AG04449 (cell line): ENCODE measurements around the gene EPB41L3.

Experiments
- CTCF ChIA-PET: fragments of 350-600 bp; formaldehyde crosslinking; extraction: SDS; loops from one replicate; lab custom pipeline; 2021; ENCODE audit warnings: antibody characterized with exemption; lab: Yijun Ruan, JAX
- POLR2A ChIA-PET: fragments of 400-600, 350-600 bp; formaldehyde crosslinking; extraction: SDS; loops from one replicate; lab custom pipeline; 2020; ENCODE audit warnings: antibody characterized with exemption, inconsistent platforms; lab: Yijun Ruan, JAX
- DNase-seq: peaks from one replicate; pipeline ENCODE4 v3.0.0-alpha.2; 2010; ENCODE audit warnings: low read depth, low spot score
- H3K4me3 ChIP-seq: 2 replicates; pipeline ENCODE4 v1.5.1; 2011; ENCODE audit warnings: low read depth, mild to moderate bottlenecking, control low read depth, low read length
- CTCF ChIP-seq: IDR thresholded peaks from one replicate; pipeline ENCODE4 v1.5.1; 2011; ENCODE audit warnings: mild to moderate bottlenecking, moderate library complexity, low read length, control low read depth, inconsistent platforms; ENCODE audit not compliant: insufficient read depth; ENCODE audit errors: missing control alignments

Gene EPB41L3

GRCh38 chr18:5546660-5547059, 2.9 kb upstream of the EPB41L3 start:
- POLR2A ChIA-PET = no interaction called here
- DNase-seq = no peak

GRCh38 chr18:5543036-5543680, 639 bp downstream of the EPB41L3 start:
- TF ChIP-seq CTCF = no peak
- peak overlapping the region; percentile 54 for H3K4me3 ChIP-seq
- CTCF ChIA-PET = no interaction called here
- no peak for DNase-seq
- POLR2A ChIA-PET = no interaction called here

More at GRCh38 chr18:5546660-5547059, 2.9 kb upstream of the EPB41L3 start:
- peak; percentile 36 for TF ChIP-seq CTCF
- CTCF ChIA-PET = interaction anchor here (0.9 to 1.4 kb wide), 3 partner anchors 9 to 125 kb away, joined by 4 to 6 read pairs (median 5); no protein-coding TSS in a partner anchor
- H3K4me3 ChIP-seq = no peak overlapping the region

DNA sequence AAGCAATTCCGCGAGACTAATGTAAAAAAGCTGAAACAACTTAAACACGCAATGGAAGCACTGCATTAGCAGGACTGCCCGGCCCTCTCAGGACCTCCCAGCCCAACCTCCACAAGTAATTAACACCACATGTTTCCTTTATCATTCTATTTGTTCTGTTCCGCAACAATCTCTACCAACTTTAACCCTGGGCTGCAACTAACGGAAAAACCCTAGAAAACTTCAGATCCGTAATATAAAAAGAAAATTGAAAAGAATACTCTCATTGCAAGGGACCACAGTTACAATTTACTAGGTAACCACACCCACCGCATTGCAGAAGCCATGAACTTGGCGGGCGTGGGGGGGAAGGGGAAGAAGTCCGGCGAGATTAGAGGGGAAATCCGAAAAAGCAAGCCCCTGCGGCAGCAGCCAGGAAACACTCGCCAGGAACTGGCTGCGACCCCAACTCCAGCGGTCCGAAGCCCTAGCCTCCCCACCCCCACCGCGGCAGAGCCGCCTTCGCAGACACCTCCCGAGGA, 1.2 kb downstream of the EPB41L3 start:
- TF ChIP-seq CTCF = no peak
- peak overlapping the region; percentile 54 for H3K4me3 ChIP-seq
- POLR2A ChIA-PET = no interaction called here
- CTCF ChIA-PET = no interaction called here
- DNase-seq = no peak

DNA sequence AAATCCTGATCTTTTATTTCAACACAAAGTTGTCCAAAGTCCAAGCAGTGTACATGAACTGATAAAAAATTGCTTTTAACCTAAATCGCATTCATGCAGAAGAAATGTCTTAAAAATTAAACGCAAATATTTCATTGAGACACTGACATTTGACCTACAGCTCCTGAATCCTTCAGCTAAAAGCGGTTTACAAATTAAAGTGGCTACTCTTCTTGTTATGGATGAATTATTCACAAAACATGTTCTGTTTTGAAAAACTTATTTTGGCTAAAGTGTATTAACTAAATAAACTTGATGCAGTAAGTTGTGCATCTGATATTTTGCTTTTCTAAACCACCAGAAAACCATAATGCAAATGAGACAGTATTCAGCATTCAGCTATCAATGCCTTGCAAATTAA, 2.2 kb downstream of the EPB41L3 start:
- TF ChIP-seq CTCF = no peak
- CTCF ChIA-PET = no interaction called here
- POLR2A ChIA-PET = no interaction called here
- H3K4me3 ChIP-seq = no peak overlapping the region
- DNase-seq = no peak

- ChIA-PET POLR2A (no interaction called here), CTCF (no interaction called here)
- TF ChIP-seq CTCF = no peak
- DNase-seq = no peak
- H3K4me3 ChIP-seq = no peak overlapping the region
Measured at GRCh38 chr18:5539391-5539790, 4.4 kb downstream of the EPB41L3 start.

- no peak for DNase-seq
- CTCF ChIA-PET = no interaction called here
- no peak for TF ChIP-seq CTCF
- POLR2A ChIA-PET = no interaction called here
- H3K4me3 ChIP-seq = no peak overlapping the region
Measured at GRCh38 chr18:5538544-5538943, 5.3 kb downstream of the EPB41L3 start.
